ENCODE data around the gene CHADL.
A peak's percentile ranks its signal among the peaks of the same experiment; 100 is the strongest.

The CHADL gene

GRCh38 chr22:41230401-41230785, 10.3 kb downstream of the CHADL start:
- DNase-seq (ENCODE audit: low read depth), result no peak

- DNase-seq (ENCODE audit: low read depth), result no peak
Measured at GRCh38 chr22:41229730-41230400, 10.9 kb downstream of the CHADL start.

- no peak for DNase-seq (ENCODE audit: low read depth)
Measured at GRCh38 chr22:41229215-41229614, 11.5 kb downstream of the CHADL start.

GRCh38 chr22:41226723-41227655, 13.7 kb downstream of the CHADL start:
- no peak for DNase-seq (ENCODE audit: low read depth)

- no peak for DNase-seq (ENCODE audit: low read depth)
Measured at GRCh38 chr22:41223535-41223934, 17.2 kb downstream of the CHADL start.

GRCh38 chr22:41222846-41223507, 17.8 kb downstream of the CHADL start:
- DNase-seq (ENCODE audit: low read depth), result no peak

GRCh38 chr22:41217553-41218157, 23.1 kb downstream of the CHADL start:
- DNase-seq (ENCODE audit: low read depth), result peak; percentile 4

GRCh38 chr22:41216984-41217383, 23.7 kb downstream of the CHADL start:
- no peak for DNase-seq (ENCODE audit: low read depth)

- no peak for DNase-seq (ENCODE audit: low read depth)
Measured at GRCh38 chr22:41215926-41216325, 24.8 kb downstream of the CHADL start.

GRCh38 chr22:41215409-41215808, 25.3 kb downstream of the CHADL start:
- DNase-seq (ENCODE audit: low read depth), result no peak

- DNase-seq (ENCODE audit: low read depth), result no peak
Measured at GRCh38 chr22:41206719-41207118, 34.0 kb downstream of the CHADL start.

GRCh38 chr22:41204992-41205900, 35.5 kb downstream of the CHADL start, which contains the start of gene L3MBTL2:
TSS of gene L3MBTL2 (plus strand) at chr22:41205312. CDS start at chr22:41205363, 51 bp downstream.
- DNase-seq (ENCODE audit: low read depth), result peak; percentile 98

- no peak for DNase-seq (ENCODE audit: low read depth)
Measured at GRCh38 chr22:41204066-41204465, 36.7 kb downstream of the CHADL start.

- DNase-seq (ENCODE audit: low read depth), result no peak
Measured at GRCh38 chr22:41203118-41203517, 37.6 kb downstream of the CHADL start.

- DNase-seq (ENCODE audit: low read depth), result no peak
Measured at GRCh38 chr22:41201141-41201540, 39.6 kb downstream of the CHADL start.

- peak; percentile 43 for DNase-seq (ENCODE audit: low read depth)
Measured at GRCh38 chr22:41198027-41198580, 42.6 kb downstream of the CHADL start.

- peak; percentile 75 for DNase-seq (ENCODE audit: low read depth)
Measured at GRCh38 chr22:41197038-41197972, 43.4 kb downstream of the CHADL start.

- DNase-seq (ENCODE audit: low read depth), result no peak
Measured at GRCh38 chr22:41193829-41194228, 46.9 kb downstream of the CHADL start.

GRCh38 chr22:41191467-41191866, 49.3 kb downstream of the CHADL start:
- no peak for DNase-seq (ENCODE audit: low read depth)

- no peak for DNase-seq (ENCODE audit: low read depth)
Measured at GRCh38 chr22:41184679-41185078, 56.1 kb downstream of the CHADL start.
